COLO668 (cell line): Measurements from ENCODE around the gene SLITRK1.

Experiments used
- DNase-seq: peaks from one replicate; lab custom pipeline; 2025; ENCODE audit not compliant: unreplicated experiment; lab: John Stamatoyannopoulos, UW

The SLITRK1 gene

GRCh38 chr13:83867708-83868107 is 14.6 kb downstream of the SLITRK1 start:
- no peak for DNase-seq

DNA sequence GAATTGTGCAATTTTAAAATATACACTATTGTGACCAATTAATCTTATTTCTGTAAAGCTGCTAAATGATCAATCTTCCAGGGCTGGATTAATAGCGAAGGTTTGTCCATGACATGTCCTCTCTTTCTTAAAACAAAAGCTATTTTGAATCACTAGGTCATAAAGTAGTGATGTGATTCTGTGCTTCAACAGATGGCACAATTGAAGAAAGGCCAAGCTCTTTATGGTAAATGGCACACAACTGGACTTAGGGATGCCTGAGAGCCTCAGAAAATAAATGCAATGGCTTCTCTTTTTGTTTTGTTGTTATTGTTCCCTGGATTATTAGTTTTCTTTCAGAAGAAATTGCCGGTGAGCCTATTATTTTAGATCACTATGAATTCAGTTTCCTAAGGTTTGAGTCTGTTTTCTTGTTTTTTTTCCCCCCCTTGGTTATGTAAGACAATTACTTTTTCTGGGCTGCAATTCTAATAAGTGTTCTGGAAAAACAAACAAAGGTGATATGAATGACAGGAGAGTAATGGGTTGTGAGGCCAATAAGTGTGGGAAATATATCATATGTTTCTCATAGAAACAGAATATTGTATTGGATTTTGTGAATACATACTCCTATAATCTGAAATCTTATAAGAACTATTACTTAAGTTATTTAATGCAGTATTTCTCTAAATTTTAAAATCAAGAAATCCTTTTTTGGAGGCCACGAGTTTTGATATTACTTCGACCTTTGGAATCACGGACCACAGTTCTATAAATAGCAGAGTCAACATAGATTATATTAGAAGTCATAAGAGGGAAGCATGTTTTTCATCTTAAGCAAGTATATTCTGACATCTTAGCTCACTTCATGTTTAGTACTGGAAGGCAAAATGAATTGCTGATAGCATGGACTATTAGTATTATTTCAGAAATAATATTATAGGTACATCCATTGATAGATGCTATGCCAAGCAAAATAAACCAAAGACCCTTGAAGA is 16.8 kb downstream of the SLITRK1 start:
- no peak for DNase-seq

DNA sequence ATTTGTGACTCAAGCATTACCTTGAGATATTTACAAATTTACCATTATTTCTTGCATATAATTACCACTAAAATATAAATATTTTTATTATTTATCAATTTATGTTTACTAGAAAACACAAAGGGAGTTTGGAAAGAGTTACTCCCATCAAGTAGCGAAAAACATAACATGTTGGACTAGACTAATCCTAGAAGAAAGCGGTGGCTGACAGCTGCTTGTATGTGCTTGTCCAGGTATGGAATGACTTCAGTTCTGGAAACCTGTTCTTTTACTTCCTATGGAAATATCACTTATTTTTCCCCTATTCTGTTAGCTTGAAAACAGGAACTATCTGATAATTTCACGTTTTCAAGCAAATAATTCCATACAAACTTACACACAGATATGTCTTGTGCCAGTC is 28.5 kb downstream of the SLITRK1 start:
- no peak for DNase-seq

DNA sequence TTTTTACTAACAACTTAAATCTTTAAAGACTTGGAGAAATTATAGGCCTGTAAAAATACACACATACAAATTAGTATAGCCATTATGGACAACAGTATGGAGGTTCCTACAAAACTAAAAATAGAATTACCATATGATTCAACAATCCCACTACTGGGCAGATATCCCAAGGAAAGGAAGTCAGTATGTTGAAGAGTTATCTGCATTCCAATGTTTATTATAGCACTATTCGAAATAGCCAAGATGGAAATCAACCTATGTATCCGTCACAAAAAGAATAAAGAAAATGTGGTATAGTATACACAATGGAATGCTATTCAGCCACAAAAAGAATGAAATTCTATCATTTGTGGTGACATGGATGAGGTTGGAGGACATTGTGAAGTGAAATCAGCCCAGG is 37.2 kb downstream of the SLITRK1 start:
- DNase-seq = no peak

GRCh38 chr13:83839146-83839545 is 43.1 kb downstream of the SLITRK1 start:
- no peak for DNase-seq

DNA sequence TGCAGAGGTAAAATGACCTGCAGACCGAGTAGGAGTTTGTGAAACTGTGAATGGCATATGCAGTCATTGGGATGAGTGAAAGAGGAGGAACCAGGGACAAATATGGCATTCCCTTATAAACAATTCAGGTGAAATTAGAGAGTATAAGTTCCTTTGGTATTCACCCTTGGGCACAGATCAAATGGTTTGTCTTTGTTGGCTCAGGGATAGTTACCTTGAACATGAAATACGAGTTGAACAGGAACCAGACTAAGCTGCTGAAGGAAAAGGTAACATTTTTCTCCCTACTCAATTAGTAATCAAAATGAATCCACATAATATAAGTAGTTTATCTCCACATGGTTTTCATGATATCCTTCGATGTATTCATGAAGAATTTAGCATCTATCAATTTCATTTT is 50.5 kb downstream of the SLITRK1 start:
- DNase-seq = no peak

DNA sequence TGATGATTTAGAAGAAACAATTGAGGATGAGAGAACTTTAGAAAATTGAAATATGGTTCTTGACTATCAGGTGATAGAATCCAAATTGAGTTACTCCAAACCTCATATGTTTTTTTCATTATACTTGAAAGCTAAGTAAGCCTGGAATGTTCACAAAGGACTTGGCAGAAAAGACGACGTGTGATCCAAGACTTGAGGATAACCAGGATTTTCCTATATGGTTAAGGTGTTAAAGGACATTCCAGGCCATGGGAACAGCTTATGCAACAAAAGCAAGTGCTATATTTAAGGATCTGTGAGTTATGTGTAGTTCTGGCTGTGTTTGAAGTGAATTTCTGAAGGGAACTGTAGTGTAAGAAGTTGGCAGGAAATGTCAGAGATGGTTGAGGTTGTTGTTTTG is 52.5 kb downstream of the SLITRK1 start:
- no peak for DNase-seq

DNA sequence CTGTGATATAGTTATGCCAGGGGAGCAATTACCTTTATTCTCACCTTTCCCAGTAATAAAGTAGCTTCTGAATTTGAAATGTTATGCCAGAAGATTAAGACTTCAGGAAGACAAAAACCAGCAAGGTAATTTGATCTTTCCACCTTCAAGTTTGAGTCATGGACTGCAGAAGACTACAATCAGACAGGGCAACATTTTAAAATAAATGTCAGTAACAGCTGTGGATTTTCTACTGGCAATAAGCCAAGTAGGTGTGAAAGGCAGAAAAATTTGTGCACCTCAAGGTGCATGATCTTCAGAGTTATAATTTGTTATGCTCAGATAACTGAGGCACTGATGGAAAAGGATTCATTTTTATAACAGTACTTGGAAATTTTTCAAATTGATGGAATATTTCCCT is 54.9 kb downstream of the SLITRK1 start:
- DNase-seq = no peak
